HepG2 (cell line): ENCODE data around the gene COPS6. TPM values are rescaled to one million over a fixed set of nuclear protein-coding genes. Genes with fewer than 3 reads are reported as not detected.

Experiments
- CAMTA2 ChIP-seq: sonication (generic); formaldehyde crosslinking; IDR thresholded peaks from 2 replicates; pipeline ENCODE4 v1.4.0; 2020; ENCODE audit warnings: mild to moderate bottlenecking, missing genetic modification reagents, borderline replicate concordance
- FOXC1 ChIP-seq: sonication (generic); formaldehyde crosslinking; IDR thresholded peaks from 2 replicates; pipeline ENCODE4 v1.8.0; 2022; ENCODE audit warnings: mild to moderate bottlenecking, missing genetic modification reagents, borderline replicate concordance
- GTF3A ChIP-seq: sonication (generic); formaldehyde crosslinking; conservative IDR thresholded peaks from 2 replicates; pipeline ENCODE4 v1.4.0; 2020; ENCODE audit warnings: mild to moderate bottlenecking, missing genetic modification reagents
- IRF2 ChIP-seq: IDR thresholded peaks from 2 replicates; pipeline ENCODE4 v1.6.1; 2018; ENCODE audit warnings: missing genetic modification reagents, missing compliant biosample characterization
- MEF2D ChIP-seq: sonication (generic); formaldehyde crosslinking; IDR thresholded peaks from 2 replicates; pipeline ENCODE4 v1.5.1; 2020; ENCODE audit warnings: mild to moderate bottlenecking, missing genetic modification reagents
- NFYC ChIP-seq: IDR thresholded peaks from 2 replicates; pipeline ENCODE4 v1.6.1; 2016; ENCODE audit warnings: missing genetic modification reagents, missing compliant biosample characterization
- PCBP2 ChIP-seq: fragments of 200-400 bp; formaldehyde crosslinking; optimal IDR thresholded peaks from 2 replicates; pipeline ENCODE3; 2018; ENCODE audit warnings: low read length, low read depth; ENCODE audit not compliant: poor library complexity, severe bottlenecking
- PHF20 ChIP-seq: sonication (generic); formaldehyde crosslinking; IDR thresholded peaks from 2 replicates; pipeline ENCODE4 v1.5.0; 2020; ENCODE audit warnings: mild to moderate bottlenecking, missing genetic modification reagents
- RAD51 ChIP-seq: fragments of 450-650 bp; IDR thresholded peaks from 2 replicates; pipeline ENCODE4 v1.6.1; 2016; ENCODE audit warnings: borderline replicate concordance
- SPEN ChIP-seq: sonication (generic); formaldehyde crosslinking; IDR thresholded peaks from 2 replicates; pipeline ENCODE4 v1.5.1; 2020; ENCODE audit warnings: low read depth, mild to moderate bottlenecking, missing genetic modification reagents
- ZMYM4 ChIP-seq: sonication (generic); formaldehyde crosslinking; IDR thresholded peaks from 2 replicates; pipeline ENCODE4 v1.8.1; 2023; ENCODE audit warnings: mild to moderate bottlenecking, missing genetic modification reagents
- ZNF292 ChIP-seq: sonication (generic); formaldehyde crosslinking; IDR thresholded peaks from 2 replicates; pipeline ENCODE4 v1.8.1; 2022; ENCODE audit warnings: mild to moderate bottlenecking, low read depth, missing genetic modification reagents, borderline replicate concordance
- ZNF547 ChIP-seq: sonication (generic); formaldehyde crosslinking; IDR thresholded peaks from 2 replicates; pipeline ENCODE4 v1.5.1; 2020; ENCODE audit warnings: mild to moderate bottlenecking, missing genetic modification reagents
- ZNF563 ChIP-seq: sonication (generic); formaldehyde crosslinking; IDR thresholded peaks from 2 replicates; pipeline ENCODE4 v1.8.0; 2022; ENCODE audit warnings: mild to moderate bottlenecking, moderate library complexity, missing genetic modification reagents
- ZNF720 ChIP-seq: sonication (generic); formaldehyde crosslinking; IDR thresholded peaks from 2 replicates; pipeline ENCODE4 v1.4.0; 2020; ENCODE audit warnings: missing genetic modification reagents
- ZNF747 ChIP-seq: sonication (generic); formaldehyde crosslinking; IDR thresholded peaks from 2 replicates; pipeline ENCODE4 v1.8.1; 2023; ENCODE audit warnings: missing genetic modification reagents, mild to moderate bottlenecking, borderline replicate concordance
- ZSCAN20 ChIP-seq: sonication (generic); formaldehyde crosslinking; IDR thresholded peaks from 2 replicates; pipeline ENCODE4 v1.4.0; 2020; ENCODE audit warnings: missing genetic modification reagents, mild to moderate bottlenecking, borderline replicate concordance
- polyA plus RNA-seq, 8 experiments: library from polyadenylated mRNA; depleted of rRNA in 3 of 8; stranded (reverse) in 7 of 8; unstranded in 1 of 8; fragments of >200 nt; fragmentation: Illumina TruSeq in 4 of 8; extraction: Trizol in 4 of 8; gene quantifications; 2 replicates each; pipeline versions ENCODE4 v1.2.1 to v1.2.3, GENCODE V29; 2011 to 2016; ENCODE audit warnings: low read depth in 4 of 8, missing spikeins in 1 of 8, mixed read lengths in 1 of 8; ENCODE audit not compliant: insufficient read depth in 1 of 8
- total RNA-seq, 5 experiments: library from RNA; depleted of rRNA; stranded (reverse); fragments of >200 nt; fragmentation: Illumina TruSeq; extraction: Trizol; gene quantifications; 2 replicates each; pipeline ENCODE4 v1.2.3, GENCODE V29; 2016; ENCODE audit warnings: low read depth in 1 of 5
- TF ChIP-seq, protein P1 (sequence below): sonication (generic); formaldehyde crosslinking; IDR thresholded peaks from 2 replicates; pipeline ENCODE4 v1.9.0; 2021; ENCODE audit warnings: missing genetic modification reagents, borderline replicate concordance
- TF ChIP-seq, protein P2 (sequence below): sonication (generic); formaldehyde crosslinking; IDR thresholded peaks from 2 replicates; pipeline ENCODE4 v1.4.0; 2020; ENCODE audit warnings: missing genetic modification reagents
- TF ChIP-seq, protein P3 (sequence below), 2 experiments: fragments of 450-650 bp in 1 of 2; sonication (generic) in 1 of 2; formaldehyde crosslinking; IDR thresholded peaks; 2 replicates each; pipeline versions ENCODE4 v1.5.0 to v1.8.0; 2020 to 2022; ENCODE audit warnings: mild to moderate bottlenecking in 1 of 2, missing genetic modification reagents in 1 of 2
- TF ChIP-seq, protein P4 (sequence below): sonication (generic); formaldehyde crosslinking; IDR thresholded peaks from 2 replicates; pipeline ENCODE4 v1.8.1; 2023; ENCODE audit warnings: mild to moderate bottlenecking, missing genetic modification reagents, borderline replicate concordance
- TF ChIP-seq, protein P5 (sequence below): IDR thresholded peaks from 2 replicates; pipeline ENCODE4 v1.6.1; 2016; ENCODE audit warnings: missing genetic modification reagents, missing compliant biosample characterization
- TF ChIP-seq, protein P6 (sequence below): sonication (generic); formaldehyde crosslinking; IDR thresholded peaks from 2 replicates; pipeline ENCODE4 v1.4.0; 2020; ENCODE audit warnings: missing genetic modification reagents, borderline replicate concordance

COPS6 gene
- total and polyA plus RNA-seq, 2 of the 13 experiments (the other 11 are each of a cell fraction or from before 2014, with no cell fraction given), result 33.4 to 117 TPM

DNA sequence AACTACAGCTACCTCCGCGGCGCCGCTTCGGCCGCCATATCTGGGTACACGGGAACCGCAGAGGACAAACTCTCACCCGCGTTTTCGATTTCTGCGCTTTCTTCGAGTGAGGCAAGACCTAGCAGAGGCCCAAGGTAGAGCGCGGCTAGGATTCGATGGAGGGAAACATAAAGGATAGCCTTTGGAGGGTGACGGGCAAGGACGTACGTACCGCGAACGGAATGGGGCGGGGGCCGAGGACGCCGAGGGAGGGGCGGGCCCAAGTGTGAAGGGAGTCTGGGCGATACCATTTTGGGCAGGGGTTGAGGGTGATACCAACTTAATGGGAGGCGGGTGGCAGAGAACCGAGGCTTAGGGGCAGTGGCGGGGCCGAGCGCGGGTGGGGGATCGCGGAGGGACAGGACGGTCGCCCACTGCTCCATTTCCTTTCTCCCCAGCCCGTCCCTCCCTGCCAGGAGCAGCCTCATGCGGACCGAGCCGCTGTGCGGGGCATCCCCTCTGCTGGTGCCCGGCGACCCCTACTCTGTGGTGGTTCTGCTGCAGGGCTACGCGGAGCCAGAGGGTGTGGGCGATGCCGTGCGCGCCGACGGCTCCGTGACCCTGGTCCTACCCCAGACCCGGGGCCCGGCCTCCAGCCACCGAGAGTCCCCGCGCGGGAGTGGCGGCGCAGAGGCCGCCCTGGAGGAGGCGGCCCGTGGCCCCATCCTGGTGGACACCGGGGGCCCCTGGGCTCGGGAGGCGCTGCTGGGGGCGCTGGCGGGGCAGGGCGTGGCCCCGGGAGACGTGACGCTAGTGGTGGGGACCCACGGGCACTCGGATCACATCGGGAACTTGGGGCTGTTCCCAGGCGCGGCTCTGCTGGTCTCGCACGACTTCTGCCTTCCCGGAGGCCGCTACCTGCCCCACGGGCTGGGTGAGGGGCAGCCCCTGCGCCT, 38.4 kb downstream of the COPS6 start, which contains the start of gene MBLAC1 (continued):
- TF ChIP-seq, protein P1, sequence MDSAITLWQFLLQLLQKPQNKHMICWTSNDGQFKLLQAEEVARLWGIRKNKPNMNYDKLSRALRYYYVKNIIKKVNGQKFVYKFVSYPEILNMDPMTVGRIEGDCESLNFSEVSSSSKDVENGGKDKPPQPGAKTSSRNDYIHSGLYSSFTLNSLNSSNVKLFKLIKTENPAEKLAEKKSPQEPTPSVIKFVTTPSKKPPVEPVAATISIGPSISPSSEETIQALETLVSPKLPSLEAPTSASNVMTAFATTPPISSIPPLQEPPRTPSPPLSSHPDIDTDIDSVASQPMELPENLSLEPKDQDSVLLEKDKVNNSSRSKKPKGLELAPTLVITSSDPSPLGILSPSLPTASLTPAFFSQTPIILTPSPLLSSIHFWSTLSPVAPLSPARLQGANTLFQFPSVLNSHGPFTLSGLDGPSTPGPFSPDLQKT (CRISPR knock-in tag), result no peak
- TF ChIP-seq ZSCAN20 (CRISPR knock-in tag), result peak; percentile 66; the same call in 1 of the 2 replicates
- TF ChIP-seq PHF20 (CRISPR knock-in tag), result peak; percentile 69; the same call in 1 of the 2 replicates
- TF ChIP-seq MEF2D, result peak; percentile 68
- TF ChIP-seq, protein P2, sequence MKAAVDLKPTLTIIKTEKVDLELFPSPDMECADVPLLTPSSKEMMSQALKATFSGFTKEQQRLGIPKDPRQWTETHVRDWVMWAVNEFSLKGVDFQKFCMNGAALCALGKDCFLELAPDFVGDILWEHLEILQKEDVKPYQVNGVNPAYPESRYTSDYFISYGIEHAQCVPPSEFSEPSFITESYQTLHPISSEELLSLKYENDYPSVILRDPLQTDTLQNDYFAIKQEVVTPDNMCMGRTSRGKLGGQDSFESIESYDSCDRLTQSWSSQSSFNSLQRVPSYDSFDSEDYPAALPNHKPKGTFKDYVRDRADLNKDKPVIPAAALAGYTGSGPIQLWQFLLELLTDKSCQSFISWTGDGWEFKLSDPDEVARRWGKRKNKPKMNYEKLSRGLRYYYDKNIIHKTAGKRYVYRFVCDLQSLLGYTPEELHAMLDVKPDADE (CRISPR knock-in tag), result 0 out of 2 replicates have a peak, but pooled peaks have one; percentile 49
- TF ChIP-seq, protein P3, sequence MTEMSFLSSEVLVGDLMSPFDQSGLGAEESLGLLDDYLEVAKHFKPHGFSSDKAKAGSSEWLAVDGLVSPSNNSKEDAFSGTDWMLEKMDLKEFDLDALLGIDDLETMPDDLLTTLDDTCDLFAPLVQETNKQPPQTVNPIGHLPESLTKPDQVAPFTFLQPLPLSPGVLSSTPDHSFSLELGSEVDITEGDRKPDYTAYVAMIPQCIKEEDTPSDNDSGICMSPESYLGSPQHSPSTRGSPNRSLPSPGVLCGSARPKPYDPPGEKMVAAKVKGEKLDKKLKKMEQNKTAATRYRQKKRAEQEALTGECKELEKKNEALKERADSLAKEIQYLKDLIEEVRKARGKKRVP (CRISPR knock-in tag; IDR thresholded peaks at IDR 0.05), result peak in 1 of 2 experiments; percentile 53; a peak in 1 of 4 replicates
- 0 out of 2 replicates have a peak, but pooled peaks have one; percentile 34 for TF ChIP-seq ZNF292
- no peak; the same call in 1 of the 2 replicates for TF ChIP-seq ZNF747 (CRISPR knock-in tag)
- TF ChIP-seq PCBP2, result no peak
- TF ChIP-seq ZNF547 (CRISPR knock-in tag), result 0 out of 2 replicates have a peak, but pooled peaks have one; percentile 20
- TF ChIP-seq ZNF720 (CRISPR knock-in tag), result no peak
- 0 out of 2 replicates have a peak, but pooled peaks have one; percentile 10 for TF ChIP-seq ZMYM4 (CRISPR knock-in tag)
- TF ChIP-seq, protein P4, sequence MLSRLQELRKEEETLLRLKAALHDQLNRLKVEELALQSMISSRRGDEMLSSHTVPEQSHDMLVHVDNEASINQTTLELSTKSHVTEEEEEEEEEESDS (CRISPR knock-in tag), result peak; percentile 63; the same call in 1 of the 2 replicates
- no peak for TF ChIP-seq RAD51
- peak; percentile 80 for TF ChIP-seq FOXC1
- TF ChIP-seq, protein P5, sequence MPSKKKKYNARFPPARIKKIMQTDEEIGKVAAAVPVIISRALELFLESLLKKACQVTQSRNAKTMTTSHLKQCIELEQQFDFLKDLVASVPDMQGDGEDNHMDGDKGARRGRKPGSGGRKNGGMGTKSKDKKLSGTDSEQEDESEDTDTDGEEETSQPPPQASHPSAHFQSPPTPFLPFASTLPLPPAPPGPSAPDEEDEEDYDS (CRISPR knock-in tag), result peak; percentile 86
- TF ChIP-seq NFYC (CRISPR knock-in tag), result no peak
- 0 out of 2 replicates have a peak, but pooled peaks have one; percentile 10 for TF ChIP-seq CAMTA2 (CRISPR knock-in tag)
- TF ChIP-seq, protein P6, sequence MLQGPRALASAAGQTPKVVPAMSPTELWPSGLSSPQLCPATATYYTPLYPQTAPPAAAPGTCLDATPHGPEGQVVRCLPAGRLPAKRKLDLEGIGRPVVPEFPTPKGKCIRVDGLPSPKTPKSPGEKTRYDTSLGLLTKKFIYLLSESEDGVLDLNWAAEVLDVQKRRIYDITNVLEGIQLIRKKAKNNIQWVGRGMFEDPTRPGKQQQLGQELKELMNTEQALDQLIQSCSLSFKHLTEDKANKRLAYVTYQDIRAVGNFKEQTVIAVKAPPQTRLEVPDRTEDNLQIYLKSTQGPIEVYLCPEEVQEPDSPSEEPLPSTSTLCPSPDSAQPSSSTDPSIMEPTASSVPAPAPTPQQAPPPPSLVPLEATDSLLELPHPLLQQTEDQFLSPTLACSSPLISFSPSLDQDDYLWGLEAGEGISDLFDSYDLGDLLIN (CRISPR knock-in tag), result 0 out of 2 replicates have a peak, but pooled peaks have one; percentile 48
- TF ChIP-seq GTF3A (CRISPR knock-in tag), result peak; percentile 88; the same call in 1 of the 2 replicates
- TF ChIP-seq ZNF563 (CRISPR knock-in tag), result peak; percentile 66; the same call in 1 of the 2 replicates
- no peak; the same call in 1 of the 2 replicates for TF ChIP-seq IRF2 (CRISPR knock-in tag)
- TF ChIP-seq SPEN (CRISPR knock-in tag), result peak; percentile 57; the same call in 1 of the 2 replicates
